HL-60 (cell line): ENCODE measurements around the gene LMAN1L.

Source experiments
- DNase-seq, 2 experiments: peaks; one replicate each; pipeline ENCODE4 v3.0.0-alpha.2; 2010 to 2020; ENCODE audit warnings: low read depth in 1 of 2, low spot score in 1 of 2
- H3K27ac ChIP-seq: fragments of 250-450 bp; sonication (Bioruptor Pico); replicated peaks from 2 replicates; pipeline ENCODE4 v1.5.1; 2020; ENCODE audit warnings: mild to moderate bottlenecking, moderate library complexity
- H3K27me3 ChIP-seq: fragments of 250-450 bp; sonication (Bioruptor Pico); 2 replicates; pipeline ENCODE4 v1.5.1; 2021; ENCODE audit warnings: mild to moderate bottlenecking, moderate library complexity; ENCODE audit not compliant: insufficient read depth, poor library complexity, severe bottlenecking
- H3K4me3 ChIP-seq: replicated peaks from 2 replicates; pipeline ENCODE4 v1.5.1; 2011; ENCODE audit warnings: mild to moderate bottlenecking, control low read depth, low read length; ENCODE audit not compliant: insufficient read depth
- CTCF ChIP-seq: IDR thresholded peaks from one replicate; pipeline ENCODE4 v1.5.1; 2011; ENCODE audit warnings: low read length, control low read depth, inconsistent platforms; ENCODE audit not compliant: insufficient read depth
- GABPA ChIP-seq: IDR thresholded peaks from 2 replicates; pipeline ENCODE4 v1.6.1; 2012; ENCODE audit warnings: low read depth
- POLR2AphosphoS5 ChIP-seq: IDR thresholded peaks from 2 replicates; pipeline ENCODE4 v1.6.1; 2012; ENCODE audit warnings: low read depth
- REST ChIP-seq: IDR thresholded peaks from 2 replicates; pipeline ENCODE4 v1.6.1; 2012; ENCODE audit warnings: low read depth; ENCODE audit not compliant: insufficient replicate concordance
- SPI1 ChIP-seq: IDR thresholded peaks from 2 replicates; pipeline ENCODE4 v1.6.1; 2012; ENCODE audit warnings: low read depth, mild to moderate bottlenecking, borderline replicate concordance

LMAN1L gene

DNA sequence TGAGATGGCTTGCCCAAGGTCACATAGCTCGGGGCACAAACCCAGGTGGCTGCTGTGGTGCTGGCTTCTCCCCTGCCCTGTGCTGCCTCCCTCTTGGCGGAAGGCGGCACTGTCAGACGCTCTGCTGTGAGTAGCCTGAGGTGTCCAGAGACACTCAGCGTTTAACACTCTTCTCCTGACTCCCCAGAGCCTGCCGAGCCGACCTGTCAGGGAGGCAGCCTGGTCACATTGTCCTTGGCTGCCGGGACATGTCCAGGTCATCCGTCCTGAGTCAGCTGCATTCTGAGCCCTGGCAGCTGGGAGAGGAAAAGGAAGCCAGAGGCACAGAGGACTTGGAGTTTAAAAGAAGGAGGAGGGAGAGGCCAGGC lies 4.7 kb downstream of the LMAN1L start:
- H3K27ac ChIP-seq = no peak overlapping the region
- H3K27me3 ChIP-seq = no peaks in the 10 kb centered on the region
- TF ChIP-seq CTCF (peak; percentile 37), SPI1 (no peak)
- DNase-seq = peak in 1 of 2 experiments; percentile 56
- H3K4me3 ChIP-seq = no peak overlapping the region

DNA sequence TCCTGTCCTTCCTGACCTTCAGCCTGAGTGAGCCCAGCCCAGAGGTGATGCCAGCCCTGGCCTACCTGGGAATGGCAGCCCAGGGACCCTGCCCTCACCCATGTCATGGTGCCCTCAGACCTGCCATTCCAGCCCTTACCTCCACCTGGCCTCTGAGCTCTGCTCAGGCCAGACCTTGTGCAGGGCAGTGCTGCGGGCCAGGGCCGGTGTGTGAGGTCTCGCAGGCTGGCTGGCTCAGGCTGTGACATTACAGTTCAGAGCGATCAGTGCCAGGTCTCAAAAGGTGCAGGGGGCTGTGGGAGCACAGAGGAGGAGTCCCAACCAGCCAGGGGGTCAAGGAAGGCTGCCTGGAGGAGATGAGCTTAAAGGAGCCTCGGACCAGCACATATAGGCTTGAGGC lies 7.4 kb downstream of the LMAN1L start:
- Histone ChIP-seq H3K4me3 (no peak overlapping the region), H3K27me3 (peaks cover 2% of the 10 kb centered on the region), H3K27ac (no peak overlapping the region)
- DNase-seq = no peak
- no peak for TF ChIP-seq POLR2AphosphoS5
- no peak for TF ChIP-seq GABPA
- TF ChIP-seq CTCF = no peak
- TF ChIP-seq REST = no peak
- TF ChIP-seq SPI1 = no peak

GRCh38 chr15:74821091-74821789 lies 8.6 kb downstream of the LMAN1L start:
- DNase-seq = no peak
- Histone ChIP-seq H3K4me3 (no peak overlapping the region), H3K27me3 (peaks cover 5% of the 10 kb centered on the region), H3K27ac (no peak overlapping the region)
- TF ChIP-seq CTCF (no peak), REST (no peak), POLR2AphosphoS5 (no peak), GABPA (no peak), SPI1 (no peak)

DNA sequence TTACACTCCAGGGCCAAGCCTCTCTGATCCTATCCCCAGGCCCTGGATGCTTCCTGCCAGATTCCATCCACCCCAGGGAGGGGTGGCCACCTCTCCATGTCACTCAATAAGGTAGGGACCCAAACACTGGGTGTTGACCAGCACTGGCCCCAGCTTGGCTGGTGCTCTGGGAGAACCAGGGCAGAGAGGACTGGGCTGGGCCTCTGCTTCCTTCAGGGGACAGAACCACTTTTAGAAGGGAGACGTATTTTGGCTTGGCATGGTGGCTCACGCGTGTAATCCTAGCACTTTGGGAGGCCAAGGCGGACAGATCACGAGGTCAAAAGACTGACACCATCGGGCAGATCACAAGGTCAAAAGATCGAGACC lies 9.1 kb downstream of the LMAN1L start:
- no peak overlapping the region for H3K27ac ChIP-seq
- TF ChIP-seq POLR2AphosphoS5 (no peak), GABPA (no peak), SPI1 (no peak), CTCF (no peak), REST (no peak)
- no peak for DNase-seq

More for the DNA sequence above, 9.1 kb downstream of the LMAN1L start:
- Histone ChIP-seq H3K4me3 (no peak overlapping the region), H3K27me3 (peaks cover 8% of the 10 kb centered on the region)
